Placental pericyte (primary cell): ENCODE data around the gene TMIGD2. TPM values are rescaled to one million over a fixed set of nuclear protein-coding genes. Genes with fewer than 3 reads are reported as not detected.

Source experiments
- total RNA-seq: library from RNA; depleted of rRNA; stranded (reverse); fragments of >200 nt; gene quantifications from 2 replicates; pipeline ENCODE4 v1.2.3, GENCODE V29; 2012

Gene TMIGD2
- total RNA-seq = not detected in 2 replicates

GRCh38 chr19:4302243-4302640 lies at the start of gene TMIGD2:
Gene TMIGD2 (minus strand): TSS chr19:4302389. CDS start chr19:4302385, 4 bp downstream.

GRCh38 chr19:4343370-4344307 lies 41.5 kb upstream of the TMIGD2 start, which contains the start of gene MPND:
Gene MPND (plus strand): TSS chr19:4343562. CDS start chr19:4343594, 32 bp downstream.

GRCh38 chr19:4338441-4339355 lies 36.5 kb upstream of the TMIGD2 start, which contains the start of gene STAP2:
Gene STAP2 (minus strand): TSS chr19:4338827. CDS start chr19:4338753, 74 bp downstream.

GRCh38 chr19:4304538-4305256 lies 2.5 kb upstream of the TMIGD2 start, which contains the start of gene FSD1:
Gene FSD1 (plus strand): TSS chr19:4304598. CDS start chr19:4304747, 149 bp downstream.

GRCh38 chr19:4278419-4279266 lies 23.5 kb downstream of the TMIGD2 start, which contains the start of gene SHD:
Gene SHD (plus strand): TSS chr19:4279266. CDS start chr19:4280064, 798 bp downstream.

GRCh38 chr19:4246767-4247593 lies 55.2 kb downstream of the TMIGD2 start, which contains the start of gene YJU2:
Gene YJU2 (plus strand): TSS chr19:4247080. CDS start chr19:4247147, 67 bp downstream.

Other genes with a start within 250 kb of the TMIGD2 start
- 32.4 and 60.0 TPM in 2 replicates for gene ZBTB7A, start 235.5 kb downstream of the TMIGD2 start, total RNA-seq
- gene MAP2K2, start 178.3 kb downstream of the TMIGD2 start, total RNA-seq = 161 and 218 TPM in 2 replicates
- gene CREB3L3, start 148.8 kb downstream of the TMIGD2 start, total RNA-seq = not detected in 2 replicates
- 19.7 and 27.3 TPM in 2 replicates for gene SIRT6, start 119.8 kb downstream of the TMIGD2 start, total RNA-seq
- 0.14 and 0.66 TPM in 2 replicates for gene ANKRD24, start 119.7 kb downstream of the TMIGD2 start, total RNA-seq
- 1.3 and 1.7 TPM in 2 replicates for gene EBI3, start 72.9 kb downstream of the TMIGD2 start, total RNA-seq
- 19.8 and 24.9 TPM in 2 replicates for gene YJU2, start 55.3 kb downstream of the TMIGD2 start, total RNA-seq
- not detected in 2 replicates for gene SHD, start 23.1 kb downstream of the TMIGD2 start, total RNA-seq
- gene FSD1, start 2.2 kb upstream of the TMIGD2 start, total RNA-seq = 3.3 and 10.0 TPM in 2 replicates
- gene STAP2, start 36.4 kb upstream of the TMIGD2 start, total RNA-seq = 3.1 and 5.5 TPM in 2 replicates
- 2.9 and 9.2 TPM in 2 replicates for gene MPND, start 41.2 kb upstream of the TMIGD2 start, total RNA-seq
- gene SH3GL1, start 98.2 kb upstream of the TMIGD2 start, total RNA-seq = 60.6 and 137 TPM in 2 replicates
- gene CHAF1A, start 100.3 kb upstream of the TMIGD2 start, total RNA-seq = 3.5 and 36.8 TPM in 2 replicates
- gene UBXN6, start 155.4 kb upstream of the TMIGD2 start, total RNA-seq = 97.2 and 170 TPM in 2 replicates
- gene HDGFL2, start 169.9 kb upstream of the TMIGD2 start, total RNA-seq = 62.3 and 67.0 TPM in 2 replicates
- under 0.01 TPM in 2 replicates for gene PLIN4, start 216.1 kb upstream of the TMIGD2 start, total RNA-seq
- under 0.01 TPM in 1 of 2 replicates, not detected in the other for gene PLIN5, start 232.8 kb upstream of the TMIGD2 start, total RNA-seq
- under 0.01 TPM in 1 of 2 replicates, not detected in the other for gene LRG1, start 237.6 kb upstream of the TMIGD2 start, total RNA-seq